ENCODE measurements around the gene BNC1.

The BNC1 gene

DNA sequence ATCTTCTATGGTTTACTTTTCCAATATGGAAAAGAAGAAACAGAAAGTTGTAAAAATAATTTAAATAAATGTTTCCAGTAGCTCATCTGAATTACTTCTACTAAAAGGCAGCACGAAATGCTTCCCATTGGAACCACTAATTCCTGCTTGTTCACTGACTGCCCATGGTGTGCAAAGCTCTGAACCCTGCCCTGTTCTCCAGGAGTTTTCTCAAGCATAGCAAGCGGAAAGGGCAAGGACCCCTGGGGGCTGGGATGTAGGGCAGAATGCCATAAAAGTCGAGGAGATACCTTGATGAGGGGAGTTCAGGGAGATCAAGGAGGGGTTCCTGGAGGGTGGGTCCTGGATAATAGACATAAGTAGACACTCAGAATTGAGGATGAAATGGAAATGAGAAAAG, 35.3 kb upstream of the BNC1 start:
- no peaks in the 10 kb centered on the region for H3K27me3 ChIP-seq
- H3K36me3 ChIP-seq = no peaks in the 10 kb centered on the region
- H3K4me1 ChIP-seq = peaks cover 0 to 13% (median 3%) of the 10 kb centered on the region in 10 experiments; a peak in 9 of 20 replicates
- no peak overlapping the region for H3K27ac ChIP-seq
- H3K4me2 ChIP-seq = no peak overlapping the region
- H3K9ac ChIP-seq = no peak overlapping the region
- 0 out of 22 replicates have a peak, but pooled peaks cover 0 to 7% (median 0%) of the 10 kb centered on the region in 11 experiments for H3K9me3 ChIP-seq (replicated peaks in 1 of 11)
- no peaks in the 10 kb centered on the region for H4K20me1 ChIP-seq
- no peak for TF ChIP-seq Cebpa-rat (IDR thresholded peaks at IDR 0.05)
- H3K4me3 ChIP-seq = no peak overlapping the region

- H3K36me3 ChIP-seq = no peaks in the 10 kb centered on the region
- no peak overlapping the region for H3K27ac ChIP-seq
- 0 out of 22 replicates have a peak, but pooled peaks cover 0 to 3% (median 0%) of the 10 kb centered on the region in 11 experiments for H3K9me3 ChIP-seq (replicated peaks in 1 of 11)
- H3K9ac ChIP-seq = no peak overlapping the region
- no peak overlapping the region for H3K4me2 ChIP-seq
- no peak for TF ChIP-seq Cebpa-rat (IDR thresholded peaks at IDR 0.05)
- H3K4me3 ChIP-seq = no peak overlapping the region
- no peaks in the 10 kb centered on the region for H4K20me1 ChIP-seq
- H3K4me1 ChIP-seq = peaks cover 0 to 9% (median 3%) of the 10 kb centered on the region in 10 experiments; a peak in 9 of 20 replicates
- H3K27me3 ChIP-seq = no peaks in the 10 kb centered on the region
Observed at GRCh38 chr15:83318861-83319415, 34.5 kb upstream of the BNC1 start.

GRCh38 chr15:83318036-83318435, 33.6 kb upstream of the BNC1 start:
- H3K4me3 ChIP-seq = no peak overlapping the region
- H3K4me2 ChIP-seq = no peak overlapping the region
- no peak overlapping the region for H3K9ac ChIP-seq

GRCh38 chr15:83312071-83312470, 27.6 kb upstream of the BNC1 start:
- no peak for TF ChIP-seq Cebpa-rat (IDR thresholded peaks at IDR 0.05)
- H3K9me3 ChIP-seq (replicated peaks in 1 of 11) = no peaks in the 10 kb centered on the region
- H4K20me1 ChIP-seq = no peaks in the 10 kb centered on the region
- H3K27ac ChIP-seq = no peak overlapping the region
- no peak overlapping the region for H3K4me3 ChIP-seq
- H3K4me1 ChIP-seq = peaks cover 0 to 11% (median 0%) of the 10 kb centered on the region in 10 experiments; a peak in 6 of 20 replicates
- no peak overlapping the region for H3K9ac ChIP-seq
- no peaks in the 10 kb centered on the region for H3K27me3 ChIP-seq
- no peak overlapping the region for H3K4me2 ChIP-seq
- no peaks in the 10 kb centered on the region for H3K36me3 ChIP-seq

More at GRCh38 chr15:83318036-83318435, 33.6 kb upstream of the BNC1 start:
- Histone ChIP-seq H4K20me1 (no peaks in the 10 kb centered on the region), H3K9me3 (replicated peaks in 1 of 11) (0 out of 22 replicates have a peak, but pooled peaks cover 0 to 3% (median 0%) of the 10 kb centered on the region in 11 experiments), H3K27me3 (no peaks in the 10 kb centered on the region), H3K27ac (no peak overlapping the region), H3K36me3 (no peaks in the 10 kb centered on the region), H3K4me1 (no peaks in the 10 kb centered on the region; a peak in 2 of 20 replicates)
- no peak for TF ChIP-seq Cebpa-rat (IDR thresholded peaks at IDR 0.05)

DNA sequence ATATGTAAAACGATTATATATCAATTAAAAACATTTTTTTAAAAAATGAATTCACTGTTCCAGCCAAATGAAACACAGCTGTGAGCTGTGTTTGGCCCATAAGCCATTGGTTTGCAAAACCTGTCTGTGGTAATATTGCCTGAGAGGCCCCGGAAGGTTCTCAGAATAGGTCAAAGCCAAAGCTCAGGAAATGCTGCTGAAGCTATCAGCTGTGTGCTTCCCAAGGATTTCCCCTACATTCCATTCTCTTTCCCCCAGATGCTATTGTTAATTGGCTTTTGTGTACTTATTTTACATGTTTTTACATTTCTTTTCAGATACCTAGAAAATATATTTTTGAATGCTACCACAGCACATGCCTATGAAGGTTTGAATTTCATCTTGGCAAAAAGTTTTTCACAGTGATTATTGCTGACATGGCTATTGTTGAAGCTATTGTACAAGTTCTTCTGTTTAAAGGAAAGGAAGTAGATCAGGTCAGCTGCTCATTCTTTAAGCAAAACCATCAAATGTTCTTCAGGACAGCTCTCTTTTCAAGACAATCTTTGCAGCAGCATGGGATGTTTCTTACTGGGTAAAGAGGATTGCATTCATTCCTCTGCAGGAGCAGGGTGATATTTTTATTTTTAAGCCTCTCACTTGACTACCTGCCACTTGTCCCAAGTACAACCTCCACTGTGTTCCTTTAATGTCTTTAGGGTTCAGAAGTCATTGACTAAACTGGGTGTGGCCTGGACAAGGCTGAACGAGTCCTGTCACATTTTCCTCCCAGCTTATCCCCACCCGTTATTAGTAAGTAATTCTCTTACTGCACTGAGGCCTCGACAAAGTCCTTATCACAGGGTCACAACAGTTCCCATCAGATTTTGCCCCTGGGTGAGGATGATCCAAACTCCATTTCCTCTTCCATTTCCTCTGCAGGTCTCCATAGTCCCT, 26.3 kb upstream of the BNC1 start:
- no peak overlapping the region for H3K27ac ChIP-seq
- no peaks in the 10 kb centered on the region for H3K36me3 ChIP-seq
- H3K27me3 ChIP-seq = no peaks in the 10 kb centered on the region
- H3K9ac ChIP-seq = no peak overlapping the region
- H3K4me2 ChIP-seq = peak overlapping the region in 3 of 11 experiments; percentile 1 to 44 (median 15); a peak in 3 of 22 replicates
- H3K4me1 ChIP-seq = peaks cover 0 to 11% (median 0%) of the 10 kb centered on the region in 10 experiments; a peak in 6 of 20 replicates
- H3K4me3 ChIP-seq = no peak overlapping the region
- H4K20me1 ChIP-seq = no peaks in the 10 kb centered on the region
- H3K9me3 ChIP-seq (replicated peaks in 1 of 11) = no peaks in the 10 kb centered on the region
- no peak for TF ChIP-seq Cebpa-rat (IDR thresholded peaks at IDR 0.05)

DNA sequence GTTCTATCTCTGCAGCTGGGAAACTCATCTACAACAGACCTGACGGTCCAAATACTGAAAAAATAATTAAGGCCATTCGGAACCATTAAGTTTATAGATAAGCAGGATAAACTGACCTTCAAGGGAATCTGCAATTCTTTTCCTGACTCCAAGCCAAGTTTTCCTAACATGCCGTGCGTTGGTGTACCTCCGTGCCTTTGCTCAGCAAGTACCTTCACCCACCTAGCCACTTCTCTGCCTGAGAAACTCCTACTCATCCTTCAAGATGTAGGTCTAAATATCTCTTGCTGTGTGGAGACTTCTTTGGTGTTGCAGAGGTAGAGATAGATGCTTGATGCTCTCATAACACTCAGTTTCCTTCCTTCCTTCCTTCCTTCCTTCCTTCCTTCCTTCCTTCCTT, 24.2 kb upstream of the BNC1 start:
- Histone ChIP-seq H3K27me3 (no peaks in the 10 kb centered on the region), H3K27ac (no peak overlapping the region), H4K20me1 (no peaks in the 10 kb centered on the region), H3K4me2 (no peak overlapping the region), H3K9ac (no peak overlapping the region), H3K4me3 (no peak overlapping the region), H3K36me3 (no peaks in the 10 kb centered on the region), H3K9me3 (replicated peaks in 1 of 11) (no peaks in the 10 kb centered on the region), H3K4me1 (peaks cover 0 to 13% (median 9%) of the 10 kb centered on the region in 10 experiments; a peak in 13 of 20 replicates)
- no peak for TF ChIP-seq Cebpa-rat (IDR thresholded peaks at IDR 0.05)

DNA sequence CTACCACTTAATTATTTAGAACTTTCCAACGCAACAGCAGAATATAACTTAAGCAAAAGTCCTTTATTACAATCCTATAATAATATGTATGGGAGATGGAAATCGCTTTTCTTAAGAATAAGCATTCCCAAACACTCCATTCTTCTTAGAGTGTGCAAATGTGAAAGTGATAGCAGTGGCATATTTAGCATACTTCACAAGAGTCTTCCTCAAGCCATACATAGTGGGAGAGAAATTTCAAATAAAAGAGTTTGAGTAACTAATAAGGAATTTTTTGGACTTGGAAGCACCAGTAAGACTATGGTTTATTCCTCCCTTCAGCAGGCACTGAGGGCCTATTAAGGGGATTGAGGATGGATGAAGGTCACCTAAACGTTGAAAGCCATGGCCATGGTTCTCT, 22.1 kb upstream of the BNC1 start:
- Histone ChIP-seq H3K4me1 (peaks cover 0 to 13% (median 9%) of the 10 kb centered on the region in 10 experiments; a peak in 13 of 20 replicates), H3K36me3 (no peaks in the 10 kb centered on the region), H4K20me1 (no peaks in the 10 kb centered on the region), H3K4me3 (no peak overlapping the region), H3K4me2 (no peak overlapping the region), H3K9me3 (replicated peaks in 1 of 11) (no peaks in the 10 kb centered on the region), H3K9ac (no peak overlapping the region), H3K27ac (no peak overlapping the region), H3K27me3 (no peaks in the 10 kb centered on the region)
- TF ChIP-seq Cebpa-rat (IDR thresholded peaks at IDR 0.05) = no peak

- no peak overlapping the region for H3K4me3 ChIP-seq
- H3K9ac ChIP-seq = no peak overlapping the region
- TF ChIP-seq Cebpa-rat (IDR thresholded peaks at IDR 0.05) = no peak
- H3K27ac ChIP-seq = no peak overlapping the region
- H3K36me3 ChIP-seq = no peaks in the 10 kb centered on the region
- peaks cover 0 to 13% (median 6%) of the 10 kb centered on the region in 10 experiments; a peak in 12 of 20 replicates for H3K4me1 ChIP-seq
- H3K9me3 ChIP-seq (replicated peaks in 1 of 11) = no peaks in the 10 kb centered on the region
- no peaks in the 10 kb centered on the region for H3K27me3 ChIP-seq
- no peaks in the 10 kb centered on the region for H4K20me1 ChIP-seq
- H3K4me2 ChIP-seq = peak overlapping the region in 2 of 11 experiments; percentile 17 to 49; a peak in 1 of 22 replicates
Observed at GRCh38 chr15:83305704-83306291, 21.3 kb upstream of the BNC1 start.
